Measurements from ENCODE around the gene SIVA1. TPM values are rescaled to one million over a fixed set of nuclear protein-coding genes. Genes with fewer than 3 reads are reported as not detected.

The SIVA1 gene
- total RNA-seq, 4 donors from 2014 or later, result 141 to 262 (median 167) TPM

- ATAC-seq (ENCODE audit: low FRiP score), result no peak
- no peak for DNase-seq (ENCODE audit: low spot score)
These were observed 34.8 kb downstream of the SIVA1 start for GRCh38 chr14:104787736-104788135.

GRCh38 chr14:104788161-104788818 is 35.3 kb downstream of the SIVA1 start:
- DNase-seq (ENCODE audit: low spot score) (no peak), ATAC-seq (ENCODE audit: low FRiP score) (no peak)
- TF ChIP-seq CTCF (IDR thresholded peaks at IDR 0.05), result no peak

More at GRCh38 chr14:104787736-104788135, 34.8 kb downstream of the SIVA1 start:
- no peak for TF ChIP-seq CTCF (IDR thresholded peaks at IDR 0.05)

- ATAC-seq (ENCODE audit: low FRiP score) (no peak), DNase-seq (ENCODE audit: low spot score) (no peak)
- TF ChIP-seq CTCF (IDR thresholded peaks at IDR 0.05), result no peak
These were observed 36.1 kb downstream of the SIVA1 start for GRCh38 chr14:104788873-104789663.

DNA sequence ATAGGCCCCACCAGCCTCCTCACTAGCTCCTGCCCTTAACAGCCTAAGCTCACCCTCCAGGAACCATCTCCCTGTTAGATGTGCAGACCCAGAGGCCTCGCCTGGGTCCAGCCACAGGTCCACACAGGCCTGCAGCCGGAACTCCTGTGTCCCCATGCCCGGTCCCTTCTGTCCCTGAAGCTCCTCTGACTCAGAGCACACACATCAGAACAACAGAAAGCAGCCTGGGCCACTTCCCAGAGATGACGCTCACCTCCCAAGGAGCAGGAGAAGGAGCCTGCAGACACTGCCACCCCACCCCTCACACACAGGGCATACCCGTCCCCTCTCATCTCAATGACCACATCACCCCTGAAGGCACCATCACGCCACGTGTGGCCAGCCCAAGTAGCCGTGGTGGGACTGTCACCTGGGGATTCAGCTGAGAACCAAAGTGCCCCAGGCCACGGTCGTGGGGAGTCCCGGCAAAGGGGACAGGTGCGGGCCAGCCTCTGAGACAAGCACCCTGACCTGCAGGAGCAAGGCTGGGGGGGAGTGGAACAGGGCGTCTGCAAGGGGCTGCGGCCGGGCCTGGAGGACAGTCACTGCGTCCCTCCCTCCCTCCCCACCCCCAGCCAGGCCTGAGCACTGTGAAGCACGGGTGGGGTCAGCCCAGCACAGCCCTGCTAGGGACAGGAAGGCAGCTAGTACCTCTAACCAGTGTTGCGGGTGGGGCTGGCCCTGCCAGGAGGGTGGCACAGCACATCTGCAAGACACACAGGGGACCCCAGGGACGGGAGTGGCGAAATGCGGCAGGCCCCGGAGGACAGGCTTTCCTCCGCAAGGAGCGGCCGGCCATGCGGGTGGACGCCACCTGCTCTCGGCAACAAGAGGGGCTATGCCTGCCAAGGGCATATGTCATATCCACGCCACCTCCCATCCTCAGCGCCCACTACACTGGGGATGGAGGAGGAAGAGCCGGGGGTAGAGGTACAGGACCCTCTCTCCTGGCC is 37.1 kb downstream of the SIVA1 start:
- TF ChIP-seq CTCF (IDR thresholded peaks at IDR 0.05), result no peak
- ATAC-seq (ENCODE audit: low FRiP score) (no peak), DNase-seq (ENCODE audit: low spot score) (no peak)

DNA sequence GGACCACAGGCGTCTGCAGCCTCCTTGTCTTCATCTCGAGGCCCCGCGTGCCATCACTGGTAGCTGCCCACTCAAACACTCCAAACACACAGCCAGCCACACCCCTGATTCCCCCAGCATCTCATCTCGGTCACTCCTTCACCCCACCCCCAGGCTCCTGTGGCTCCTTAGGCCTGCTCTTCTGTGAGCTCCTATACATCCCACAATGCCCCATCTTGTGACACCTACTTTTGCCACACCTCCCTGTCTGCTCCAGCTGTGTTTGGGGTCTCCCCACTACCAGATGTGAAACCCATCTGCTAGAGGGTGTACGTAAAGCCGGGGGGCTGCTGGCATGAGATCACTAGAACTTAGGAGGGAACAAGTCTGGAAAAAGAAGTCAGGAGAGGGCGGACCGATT is 38.5 kb downstream of the SIVA1 start:
- no peak for TF ChIP-seq CTCF (IDR thresholded peaks at IDR 0.05)
- ATAC-seq (ENCODE audit: low FRiP score) (no peak), DNase-seq (ENCODE audit: low spot score) (no peak)

GRCh38 chr14:104792101-104792884 is 39.3 kb downstream of the SIVA1 start:
- ATAC-seq (ENCODE audit: low FRiP score), result no peak
- no peak for TF ChIP-seq CTCF (IDR thresholded peaks at IDR 0.05)
- DNase-seq (ENCODE audit: low spot score), result no peak
